ENCODE data around the gene CFAP52. TPM values are rescaled to one million over a fixed set of nuclear protein-coding genes. Genes with fewer than 3 reads are reported as not detected.

Gene CFAP52
- total and polyA plus RNA-seq, 2 donors (not counting 3 experiments of a cell fraction or from before 2014, with no cell fraction given) = not detected

GRCh38 chr17:9564104-9564503 lies 12.3 kb upstream of the CFAP52 start:
- no peak overlapping the region for H2AFZ ChIP-seq (ENCODE audit: low read depth, low read length)
- no peaks in the 10 kb centered on the region for H3K36me3 ChIP-seq (ENCODE audit: control insufficient read depth in 2 of 2, extremely low read depth in 1 of 2, insufficient read depth in 2 of 2, low read length in 2 of 2)
- peaks cover 7% of the 10 kb centered on the region for H3K4me1 ChIP-seq (ENCODE audit: control insufficient read depth, extremely low read depth, insufficient read depth, low read length)
- POLR2A ChIA-PET = no interaction called here
- CTCF ChIA-PET = interaction anchor here (2.8 kb wide), 1 partner anchor 13 kb away, joined by 12 read pairs; the partner anchor contains the start of gene CFAP52
- H3K79me2 ChIP-seq (ENCODE audit: control insufficient read depth, insufficient read depth, low read length) = no peaks in the 10 kb centered on the region
- no peaks in the 10 kb centered on the region for H3K9me1 ChIP-seq (replicated peaks; ENCODE audit: control insufficient read depth, extremely low read depth, insufficient read depth, low read length)
- TF ChIP-seq MYC (IDR thresholded peaks at IDR 0.05; ENCODE audit: low read depth, low read length) = no peak
- TF ChIP-seq CTCF (IDR thresholded peaks at IDR 0.05; ENCODE audit: extremely low read depth in 1 of 2, insufficient read depth in 1 of 2, low read depth in 1 of 2, low read length in 2 of 2) = no peak
- TF ChIP-seq GATA2 (IDR thresholded peaks at IDR 0.05; ENCODE audit: insufficient read depth, insufficient read length, low read depth, low read length) = no peak
- TF ChIP-seq POLR2A (IDR thresholded peaks at IDR 0.05; ENCODE audit: low read depth, low read length) = no peak
- TF ChIP-seq MAX (IDR thresholded peaks at IDR 0.05; ENCODE audit: insufficient read depth, insufficient read length) = no peak
- no peak for TF ChIP-seq FOS (IDR thresholded peaks at IDR 0.05; ENCODE audit: borderline replicate concordance, insufficient read depth, low read length)
- TF ChIP-seq EZH2 (IDR thresholded peaks at IDR 0.05; ENCODE audit: borderline replicate concordance, low read depth, low read length, severe bottlenecking) = no peak
- TF ChIP-seq JUN (IDR thresholded peaks at IDR 0.05; ENCODE audit: borderline replicate concordance, insufficient read depth, insufficient read length, low read depth) = no peak
- TF ChIP-seq POLR2AphosphoS5 (IDR thresholded peaks at IDR 0.05; ENCODE audit: insufficient read depth, low read depth, low read length) = no peak
- no peak overlapping the region for H3K9ac ChIP-seq (replicated peaks; ENCODE audit: extremely low read depth, insufficient read depth, low read length)
- no peak overlapping the region for H3K4me2 ChIP-seq (ENCODE audit: insufficient read depth, low read length)
- dilution Hi-C loops (cut with MboI; ENCODE audit: extremely low pct_ligation_motif_present, low sequenced_read_pairs) = no loop called here
- DNase-seq (ENCODE audit: low read depth, low spot score) (no peak), FAIRE-seq (no peak)
- no TSS peak for BruUV-seq (replicated peaks)
- no peaks in the 10 kb centered on the region for H3K9me3 ChIP-seq (replicated peaks; ENCODE audit: control insufficient read depth, insufficient read depth, low read length)
- no peaks in the 10 kb centered on the region for H4K20me1 ChIP-seq (replicated peaks; ENCODE audit: control insufficient read depth, extremely low read depth, insufficient read depth, low read length)
- no peak overlapping the region for H3K4me3 ChIP-seq (replicated peaks in 1 of 3; ENCODE audit: insufficient read depth in 1 of 3, low read depth in 1 of 3, low read length in 3 of 3)
- no peak overlapping the region for H3K27ac ChIP-seq (ENCODE audit: insufficient read depth, low read depth, low read length)
- intact Hi-C loops (cut with micrococcal nuclease) = no loop called here
- H3K27me3 ChIP-seq (ENCODE audit: control insufficient read depth in 2 of 2, insufficient read depth in 2 of 2, low read length in 2 of 2) = no peaks in the 10 kb centered on the region

All from endothelial cell of umbilical vein (primary cell).